Vagina (tissue), 2 donors: ENCODE results near the gene MGAT5B. TPM values are rescaled to one million over a fixed set of nuclear protein-coding genes. Genes with fewer than 3 reads are reported as not detected.

Experiments
- DNase-seq, 2 donors: peaks; one replicate each; pipeline ENCODE4 v3.0.0-alpha.2; 2017; ENCODE audit errors: extremely low spot score in 2 of 2
- H3K27ac ChIP-seq: fragments of 200-600 bp; sonication (generic); one replicate; pipeline ENCODE4 v1.5.1; 2019
- H3K27me3 ChIP-seq: fragments of 200-600 bp; sonication (generic); one replicate; pipeline ENCODE4 v1.5.1; 2019
- H3K36me3 ChIP-seq, 2 donors: fragments of 200-600 bp; sonication (generic); one replicate each; pipeline ENCODE4 v1.5.1; 2017 to 2019
- H3K4me1 ChIP-seq: fragments of 200-600 bp; sonication (generic); one replicate; pipeline ENCODE4 v1.5.1; 2019
- H3K4me3 ChIP-seq, 2 donors: fragments of 200-600 bp; sonication (generic); 1 replicate in 1 of 2; 2 replicates in 1 of 2; pipeline ENCODE4 v1.5.1; 2016 to 2019
- H3K9me3 ChIP-seq: fragments of 200-600 bp; sonication (generic); one replicate; pipeline ENCODE4 v1.5.1; 2019
- CTCF ChIP-seq, 3 experiments: fragments of 450-650 bp in 2 of 3; fragments of 200-600 bp in 1 of 3; sonication (generic) in 1 of 3; IDR thresholded peaks; one replicate each; pipeline ENCODE4 v1.5.1; 2017 to 2019; ENCODE audit warnings: antibody characterized with exemption in 3 of 3, mild to moderate bottlenecking in 2 of 3, moderate library complexity in 2 of 3
- POLR2A ChIP-seq, 2 donors: fragments of 450-650 bp; IDR thresholded peaks; one replicate each; pipeline ENCODE4 v1.6.1; 2017; ENCODE audit warnings: antibody characterized with exemption in 2 of 2, mild to moderate bottlenecking in 2 of 2, moderate library complexity in 2 of 2
- POLR2AphosphoS5 ChIP-seq, 2 donors: sonication (generic); formaldehyde crosslinking; IDR thresholded peaks; one replicate each; pipeline ENCODE4 v1.9.0; 2017; ENCODE audit warnings: antibody characterized with exemption in 2 of 2, mild to moderate bottlenecking in 2 of 2, low read depth in 1 of 2; ENCODE audit not compliant: insufficient read depth in 1 of 2
- intact Hi-C: fragments of 100-400 bp; cut with DNase I; formaldehyde crosslinking; loops from one replicate; pipeline ENCODE4 v1.15.1; 2023
- total RNA-seq: library from RNA; depleted of rRNA; stranded (reverse); fragments of >200 nt; gene quantifications from one replicate; pipeline ENCODE4 v1.2.3, GENCODE V29; 2016

The MGAT5B gene
- total RNA-seq, 1 donor from 2014 or later = 0.49 TPM

GRCh38 chr17:76885894-76886290, 17.7 kb downstream of the MGAT5B start:
- intact Hi-C loops = no loop called here
- Histone ChIP-seq H3K27ac (no peak overlapping the region), H3K4me1 (no peaks in the 10 kb centered on the region), H3K4me3 (no peak overlapping the region), H3K9me3 (no peaks in the 10 kb centered on the region), H3K27me3 (no peaks in the 10 kb centered on the region), H3K36me3 (no peaks in the 10 kb centered on the region)
- no peak for TF ChIP-seq POLR2AphosphoS5 (IDR thresholded peaks at IDR 0.05; ENCODE audit: insufficient read depth in 1 of 2, low read depth in 1 of 2)
- no peak for TF ChIP-seq POLR2A (IDR thresholded peaks at IDR 0.05)
- no peak for DNase-seq

GRCh38 chr17:76886395-76886794, 18.2 kb downstream of the MGAT5B start:
- Histone ChIP-seq H3K4me3 (no peak overlapping the region), H3K36me3 (no peaks in the 10 kb centered on the region), H3K4me1 (no peaks in the 10 kb centered on the region), H3K27ac (no peak overlapping the region), H3K9me3 (no peaks in the 10 kb centered on the region), H3K27me3 (no peaks in the 10 kb centered on the region)
- TF ChIP-seq POLR2A (IDR thresholded peaks at IDR 0.05) (no peak), POLR2AphosphoS5 (IDR thresholded peaks at IDR 0.05; ENCODE audit: insufficient read depth in 1 of 2, low read depth in 1 of 2) (no peak), CTCF (IDR thresholded peaks at IDR 0.05) (no peak)
- DNase-seq = no peak
- intact Hi-C loops = no loop called here

GRCh38 chr17:76887802-76888201, 19.6 kb downstream of the MGAT5B start:
- Histone ChIP-seq H3K9me3 (no peaks in the 10 kb centered on the region), H3K4me1 (no peaks in the 10 kb centered on the region), H3K36me3 (no peaks in the 10 kb centered on the region), H3K4me3 (no peak overlapping the region), H3K27me3 (no peaks in the 10 kb centered on the region), H3K27ac (no peak overlapping the region)
- intact Hi-C loops = no loop called here
- no peak for TF ChIP-seq CTCF (IDR thresholded peaks at IDR 0.05)
- no peak for TF ChIP-seq POLR2AphosphoS5 (IDR thresholded peaks at IDR 0.05; ENCODE audit: insufficient read depth in 1 of 2, low read depth in 1 of 2)
- TF ChIP-seq POLR2A (IDR thresholded peaks at IDR 0.05) = no peak
- DNase-seq = no peak

- TF ChIP-seq POLR2AphosphoS5 (IDR thresholded peaks at IDR 0.05; ENCODE audit: insufficient read depth in 1 of 2, low read depth in 1 of 2) (no peak), POLR2A (IDR thresholded peaks at IDR 0.05) (no peak), CTCF (IDR thresholded peaks at IDR 0.05) (no peak)
- DNase-seq = no peak
- intact Hi-C loops = no loop called here
- H3K27me3 ChIP-seq = no peaks in the 10 kb centered on the region
- H3K4me3 ChIP-seq = no peak overlapping the region
- no peak overlapping the region for H3K27ac ChIP-seq
- H3K9me3 ChIP-seq = no peaks in the 10 kb centered on the region
- no peaks in the 10 kb centered on the region for H3K36me3 ChIP-seq
- no peaks in the 10 kb centered on the region for H3K4me1 ChIP-seq
Measured at GRCh38 chr17:76888661-76889060, 20.5 kb downstream of the MGAT5B start.

- Histone ChIP-seq H3K36me3 (no peaks in the 10 kb centered on the region), H3K27ac (no peak overlapping the region), H3K27me3 (no peaks in the 10 kb centered on the region), H3K4me1 (no peaks in the 10 kb centered on the region), H3K9me3 (no peaks in the 10 kb centered on the region), H3K4me3 (no peak overlapping the region)
- DNase-seq = no peak
- intact Hi-C loops = no loop called here
- TF ChIP-seq POLR2AphosphoS5 (IDR thresholded peaks at IDR 0.05; ENCODE audit: insufficient read depth in 1 of 2, low read depth in 1 of 2) = no peak
- TF ChIP-seq CTCF (IDR thresholded peaks at IDR 0.05) = no peak
- no peak for TF ChIP-seq POLR2A (IDR thresholded peaks at IDR 0.05)
Measured at GRCh38 chr17:76889323-76889722, 21.1 kb downstream of the MGAT5B start.
